H1 (cell line): ENCODE results near the gene CNOT2. TPM values are rescaled to one million over a fixed set of nuclear protein-coding genes. Genes with fewer than 3 reads are reported as not detected.

Experiments
- CTCF ChIA-PET: fragments of 300-600 bp; sonication (Branson Sonifier 250); formaldehyde crosslinking; loops from one replicate; lab custom pipeline; 2021; ENCODE audit not compliant: partially characterized antibody; lab: Charles Lee
- POLR2A ChIA-PET: fragments of 300-600 bp; sonication (Branson Sonifier 250); formaldehyde crosslinking; loops from one replicate; lab custom pipeline; 2021; ENCODE audit warnings: inconsistent platforms; ENCODE audit not compliant: partially characterized antibody; lab: Charles Lee
- DNase-seq, 2 experiments: peaks; one replicate each; pipeline versions ENCODE4 v3.0.0 to v3.0.0-alpha.2; 2010 to 2022; ENCODE audit warnings: low spot score in 2 of 2, low read depth in 1 of 2, mixed read lengths in 1 of 2
- FAIRE-seq: peaks from 2 replicates; lab custom pipeline; 2011; peaks lifted over from hg19 to GRCh38; lab: Jason Lieb, UNC
- H2AFZ ChIP-seq: 2 replicates; pipeline ENCODE4 v1.8.1; 2012; ENCODE audit warnings: low read length, inconsistent platforms
- H2AK5ac ChIP-seq: 2 replicates; pipeline ENCODE4 v1.6.1; 2013; ENCODE audit warnings: low read depth, low read length
- H2BK120ac ChIP-seq: replicated peaks from 2 replicates; pipeline ENCODE3; 2013; ENCODE audit warnings: low read depth, low read length, inconsistent platforms
- H2BK12ac ChIP-seq: 2 replicates; pipeline ENCODE4 v1.6.1; 2013; ENCODE audit warnings: low read depth, low read length
- H2BK15ac ChIP-seq: 2 replicates; pipeline ENCODE4 v1.6.1; 2013; ENCODE audit warnings: low read length
- H2BK20ac ChIP-seq: 2 replicates; pipeline ENCODE4 v1.6.1; 2013; ENCODE audit warnings: low read length
- H2BK5ac ChIP-seq: 2 replicates; pipeline ENCODE4 v1.6.1; 2013; ENCODE audit warnings: low read depth, low read length
- H3K14ac ChIP-seq: 2 replicates; pipeline ENCODE4 v1.6.1; 2013; ENCODE audit warnings: inconsistent platforms; ENCODE audit not compliant: insufficient read length
- H3K18ac ChIP-seq: 2 replicates; pipeline ENCODE4 v1.6.1; 2013; ENCODE audit warnings: low read length; ENCODE audit errors: extremely low read depth
- H3K23ac ChIP-seq: 2 replicates; pipeline ENCODE4 v1.6.1; 2013; ENCODE audit warnings: inconsistent platforms; ENCODE audit not compliant: insufficient read length
- H3K23me2 ChIP-seq: 2 replicates; pipeline ENCODE4 v1.6.1; 2013; ENCODE audit warnings: low read depth, low read length
- H3K27ac ChIP-seq: 2 replicates; pipeline ENCODE4 v1.6.1; 2011; ENCODE audit warnings: low read depth, low read length, inconsistent platforms
- H3K27me3 ChIP-seq, 4 experiments: replicated peaks in 1 of 4; 1 replicate in 1 of 4; 2 replicates in 3 of 4; pipeline versions ENCODE4 v1.6.1 to v1.8.1; 2011 to 2013; ENCODE audit warnings: low read length in 3 of 4, mild to moderate bottlenecking in 3 of 4, inconsistent platforms in 2 of 4, mixed read lengths in 2 of 4, moderate library complexity in 1 of 4; ENCODE audit not compliant: control insufficient read depth in 3 of 4, insufficient read depth in 3 of 4; ENCODE audit errors: extremely low read depth in 1 of 4
- H3K36me3 ChIP-seq, 4 experiments: 2 replicates each; pipeline versions ENCODE4 v1.6.1 to v1.8.1; 2011 to 2013; ENCODE audit warnings: mild to moderate bottlenecking in 4 of 4, low read length in 3 of 4, moderate library complexity in 2 of 4, control low read depth in 1 of 4, inconsistent platforms in 1 of 4; ENCODE audit not compliant: insufficient read depth in 4 of 4, control insufficient read depth in 2 of 4
- H3K4ac ChIP-seq: replicated peaks from 2 replicates; pipeline ENCODE3; 2013; ENCODE audit warnings: low read length, low read depth, mixed read lengths, inconsistent platforms; ENCODE audit not compliant: insufficient read length
- H3K4me1 ChIP-seq, 4 experiments: replicated peaks in 1 of 4; 1 replicate in 1 of 4; 2 replicates in 3 of 4; pipeline versions ENCODE4 v1.6.1 to v1.8.1; 2011 to 2013; ENCODE audit warnings: low read length in 3 of 4, inconsistent platforms in 2 of 4, mixed read lengths in 1 of 4; ENCODE audit not compliant: insufficient read depth in 4 of 4, control insufficient read depth in 3 of 4
- H3K4me2 ChIP-seq, 2 experiments: 2 replicates each; pipeline versions ENCODE4 v1.6.1 to v1.8.1; 2011 to 2013; ENCODE audit warnings: low read depth in 2 of 2, low read length in 2 of 2, control low read depth in 1 of 2, inconsistent platforms in 1 of 2, mild to moderate bottlenecking in 1 of 2; ENCODE audit not compliant: insufficient read depth in 1 of 2
- H3K4me3 ChIP-seq, 4 experiments: fragments of 200-600, 300-600 bp in 1 of 4; sonication (generic), shearing (Covaris generic), sonication (Bioruptor Twin) in 1 of 4; 2 replicates each; pipeline versions ENCODE4 v1.5.1 to v1.8.1; 2011 to 2016; ENCODE audit warnings: low read length in 4 of 4, low read depth in 3 of 4, control low read depth in 2 of 4, inconsistent platforms in 2 of 4, mild to moderate bottlenecking in 2 of 4, mixed read lengths in 1 of 4, moderate library complexity in 1 of 4; ENCODE audit not compliant: insufficient read depth in 2 of 4; ENCODE audit errors: extremely low read depth in 1 of 4
- H3K56ac ChIP-seq: replicated peaks from 2 replicates; pipeline ENCODE3; 2013; ENCODE audit warnings: low read depth, mild to moderate bottlenecking, mixed read lengths, low read length, inconsistent platforms; ENCODE audit not compliant: insufficient read length
- H3K79me1 ChIP-seq: 2 replicates; pipeline ENCODE4 v1.6.1; 2013; ENCODE audit warnings: low read depth, low read length, control low read depth
- H3K79me2 ChIP-seq, 2 experiments: 2 replicates each; pipeline versions ENCODE4 v1.6.1 to v1.8.1; 2012 to 2013; ENCODE audit warnings: low read length in 2 of 2, mild to moderate bottlenecking in 2 of 2, inconsistent platforms in 1 of 2; ENCODE audit not compliant: insufficient read depth in 2 of 2, control insufficient read depth in 1 of 2
- H3K9ac ChIP-seq, 4 experiments: replicated peaks in 1 of 4; 1 replicate in 1 of 4; 2 replicates in 3 of 4; pipeline versions ENCODE4 v1.6.1 to v1.8.1; 2011 to 2013; ENCODE audit warnings: low read depth in 3 of 4, low read length in 3 of 4, control low read depth in 2 of 4, mild to moderate bottlenecking in 2 of 4, moderate library complexity in 2 of 4, inconsistent platforms in 1 of 4; ENCODE audit errors: extremely low read depth in 1 of 4
- H3K9me3 ChIP-seq, 2 experiments: 2 replicates each; pipeline versions ENCODE4 v1.6.1 to v1.8.1; 2012 to 2013; ENCODE audit warnings: mild to moderate bottlenecking in 2 of 2, moderate library complexity in 2 of 2, control low read depth in 1 of 2, inconsistent platforms in 1 of 2, low read depth in 1 of 2, low read length in 1 of 2, mixed read lengths in 1 of 2; ENCODE audit not compliant: insufficient read depth in 2 of 2
- H4K20me1 ChIP-seq, 2 experiments: replicated peaks in 1 of 2; 2 replicates each; pipeline versions ENCODE3 to v1.8.1; 2011 to 2013; ENCODE audit warnings: inconsistent platforms in 2 of 2, low read length in 2 of 2, mild to moderate bottlenecking in 1 of 2; ENCODE audit not compliant: insufficient read depth in 2 of 2, control insufficient read depth in 1 of 2
- H4K5ac ChIP-seq: 2 replicates; pipeline ENCODE4 v1.6.1; 2013; ENCODE audit warnings: low read length, low read depth, mixed read lengths, inconsistent platforms; ENCODE audit not compliant: insufficient read length
- H4K8ac ChIP-seq: 2 replicates; pipeline ENCODE4 v1.8.0; 2013; ENCODE audit warnings: mild to moderate bottlenecking, moderate library complexity, low read length, inconsistent platforms; ENCODE audit not compliant: insufficient read depth; ENCODE audit errors: extremely low read depth
- H4K91ac ChIP-seq: replicated peaks from 2 replicates; pipeline ENCODE3; 2013; ENCODE audit warnings: low read length, mixed read lengths, inconsistent platforms; ENCODE audit not compliant: insufficient read length
- BCL11A ChIP-seq, 2 experiments: IDR thresholded peaks; one replicate each; pipeline ENCODE4 v1.6.1; 2011; ENCODE audit warnings: low read depth in 2 of 2, low read length in 2 of 2, mild to moderate bottlenecking in 2 of 2
- CHD2 ChIP-seq: IDR thresholded peaks from 2 replicates; pipeline ENCODE4 v1.6.1; 2012; ENCODE audit warnings: low read length, improper control_type of control experiment
- EP300 ChIP-seq, 2 experiments: IDR thresholded peaks; 1 replicate in 1 of 2; 2 replicates in 1 of 2; pipeline ENCODE4 v1.6.1; 2011 to 2012; ENCODE audit warnings: low read depth in 2 of 2, low read length in 2 of 2, mild to moderate bottlenecking in 2 of 2, borderline replicate concordance in 1 of 2, inconsistent platforms in 1 of 2, moderate library complexity in 1 of 2
- EZH2 ChIP-seq: fragments of 200-600 bp; sonication (generic); IDR thresholded peaks from 2 replicates; pipeline ENCODE4 v1.7.1; 2012; ENCODE audit warnings: low read depth, mild to moderate bottlenecking, moderate library complexity, low read length, inconsistent platforms; ENCODE audit not compliant: severe bottlenecking
- HDAC2 ChIP-seq, 2 experiments: fragments of 300-600 bp in 1 of 2; sonication (generic) in 1 of 2; IDR thresholded peaks; 2 replicates each; pipeline ENCODE4 v1.6.1; 2011 to 2012; ENCODE audit warnings: low read depth in 2 of 2, low read length in 2 of 2, mild to moderate bottlenecking in 2 of 2, moderate library complexity in 2 of 2, borderline replicate concordance in 1 of 2, inconsistent platforms in 1 of 2
- POLR2A ChIP-seq, 2 experiments: IDR thresholded peaks; 1 replicate in 1 of 2; 2 replicates in 1 of 2; pipeline ENCODE4 v1.6.1; 2011; ENCODE audit warnings: low read depth in 2 of 2, low read length in 2 of 2, mild to moderate bottlenecking in 2 of 2; ENCODE audit errors: control extremely low read depth in 1 of 2
- RBBP5 ChIP-seq: IDR thresholded peaks from 2 replicates; pipeline ENCODE4 v1.7.1; 2012; ENCODE audit warnings: low read depth, mild to moderate bottlenecking, inconsistent platforms, low read length, moderate library complexity, borderline replicate concordance
- SP1 ChIP-seq: IDR thresholded peaks from 2 replicates; pipeline ENCODE4 v1.6.1; 2011; ENCODE audit warnings: low read depth, low read length
- SUZ12 ChIP-seq: fragments of 200-600 bp; sonication (generic); IDR thresholded peaks from 2 replicates; pipeline ENCODE4 v1.6.1; 2012; ENCODE audit warnings: mild to moderate bottlenecking, inconsistent platforms, low read length, moderate library complexity, mixed read lengths
- TAF1 ChIP-seq: IDR thresholded peaks from 2 replicates; pipeline ENCODE4 v1.6.1; 2011; ENCODE audit warnings: mild to moderate bottlenecking, low read depth, low read length
- ZNF274 ChIP-seq: IDR thresholded peaks from 2 replicates; pipeline ENCODE4 v1.7.0; 2012; ENCODE audit warnings: low read length, borderline replicate concordance; ENCODE audit errors: extremely low read depth
- WGBS, 2 experiments: shearing (Covaris generic) in 1 of 2; methylation state at CpG; one replicate each; pipeline versions ENCODE4 v1.1.6 to v1.1.7; 2013 to 2015; ENCODE audit warnings: low lambda C conversion rate in 2 of 2, mixed read lengths in 2 of 2, inconsistent platforms in 1 of 2, low coverage in 1 of 2, missing lambda C conversion rate in 1 of 2; ENCODE audit not compliant: insufficient replicate concordance in 2 of 2, insufficient coverage in 1 of 2, insufficient read length in 1 of 2; ENCODE audit errors: extremely low coverage in 1 of 2, missing lambda C conversion rate in 1 of 2; 5-methylcytosine and 5-hydroxymethylcytosine counted together
- polyA plus RNA-seq, 7 experiments: library from polyadenylated mRNA; depleted of rRNA in 3 of 7; stranded (reverse) in 5 of 7; unstranded in 2 of 7; fragments of >200 nt in 5 of 7; fragments of 200-250 nt in 2 of 7; gene quantifications; 1 replicate in 5 of 7; 2 replicates in 1 of 7; 4 replicates in 1 of 7; pipeline versions ENCODE4 v1.2.1 to v1.2.3, GENCODE V29; 2011 to 2013; ENCODE audit warnings: missing spikeins in 2 of 7, mixed read lengths in 2 of 7
- total RNA-seq: library from RNA; stranded (reverse); fragmentation: NEBNext Ultra II Directional; extraction: Animal tissue kit (Norgen Biotek cat#: 25700); gene quantifications from 2 replicates; pipeline ENCODE4 v1.2.1, GENCODE V29; 2021
- TF ChIP-seq, protein P1 (sequence below): IDR thresholded peaks from 2 replicates; pipeline ENCODE4 v1.6.1; 2012; ENCODE audit warnings: inconsistent platforms

The CNOT2 gene
- total and polyA plus RNA-seq, 2 of the 8 experiments (the other 6 are each of a cell fraction or from before 2014, with no cell fraction given), result 61.2 to 64.8 TPM

DNA sequence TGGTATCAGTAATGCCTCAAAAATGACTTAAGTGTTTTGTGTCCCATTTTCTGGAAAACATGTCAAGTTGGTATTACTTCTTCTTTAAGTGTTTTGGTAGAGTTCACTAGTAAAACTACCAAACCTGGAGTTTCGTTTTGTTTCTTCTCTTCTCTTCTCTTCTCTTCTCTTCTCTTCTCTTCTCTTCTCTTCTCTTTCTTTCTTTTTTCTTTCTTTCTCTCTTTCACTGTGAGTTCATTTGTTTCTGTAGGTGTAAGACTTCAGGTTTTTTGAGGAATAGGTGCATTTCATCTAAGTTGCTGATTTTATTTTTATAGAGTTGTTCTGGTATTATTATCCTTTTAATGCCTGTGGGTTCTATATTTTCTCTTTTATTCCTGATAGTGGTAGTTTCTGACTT is 21.9 kb downstream of the CNOT2 start:
- no peaks in the 10 kb centered on the region for H3K27me3 ChIP-seq
- CTCF ChIA-PET, result no interaction called here
- TF ChIP-seq ZNF274 (no peak), EP300 (IDR thresholded peaks at IDR 0.05; ENCODE audit: borderline replicate concordance in 1 of 2, low read depth in 2 of 2, low read length in 2 of 2) (no peak), SUZ12 (no peak), BCL11A (IDR thresholded peaks at IDR 0.05; ENCODE audit: low read depth in 2 of 2, low read length in 2 of 2) (no peak), POLR2A (IDR thresholded peaks at IDR 0.05; ENCODE audit: control extremely low read depth in 1 of 2, low read depth in 2 of 2, low read length in 2 of 2) (no peak), SP1 (no peak), RBBP5 (no peak), HDAC2 (IDR thresholded peaks at IDR 0.05; ENCODE audit: borderline replicate concordance in 1 of 2, low read depth in 2 of 2, low read length in 2 of 2) (no peak), EZH2 (no peak), TAF1 (no peak), CHD2 (no peak)
- TF ChIP-seq, protein P1, sequence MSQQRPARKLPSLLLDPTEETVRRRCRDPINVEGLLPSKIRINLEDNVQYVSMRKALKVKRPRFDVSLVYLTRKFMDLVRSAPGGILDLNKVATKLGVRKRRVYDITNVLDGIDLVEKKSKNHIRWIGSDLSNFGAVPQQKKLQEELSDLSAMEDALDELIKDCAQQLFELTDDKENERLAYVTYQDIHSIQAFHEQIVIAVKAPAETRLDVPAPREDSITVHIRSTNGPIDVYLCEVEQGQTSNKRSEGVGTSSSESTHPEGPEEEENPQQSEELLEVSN, result no peak

More for the DNA sequence above, 21.9 kb downstream of the CNOT2 start:
- no peak overlapping the region for H3K4me3 ChIP-seq
- no peak overlapping the region for H2BK15ac ChIP-seq
- no peak overlapping the region for H2BK20ac ChIP-seq
- no peak overlapping the region for H3K56ac ChIP-seq
- no peaks in the 10 kb centered on the region for H3K9me3 ChIP-seq
- H3K27ac ChIP-seq, result no peak overlapping the region
- peaks cover 5 to 97% of the 10 kb centered on the region in 2 experiments; a peak in 3 of 4 replicates for H3K79me2 ChIP-seq
- WGBS, 2 experiments, result 82% methylated on average over 1 of the region's 1 CpG; no CpG with 5 or more reads in 1 of the 2 experiments
- no peak overlapping the region for H4K5ac ChIP-seq
- DNase-seq, result no peak
- H3K23ac ChIP-seq, result no peak overlapping the region
- no peak overlapping the region for H2BK120ac ChIP-seq
- no peak for FAIRE-seq
- H3K4me1 ChIP-seq, result peaks cover 0 to 9% (median 4%) of the 10 kb centered on the region in 4 experiments; a peak in 3 of 7 replicates
- no peak overlapping the region for H2AK5ac ChIP-seq
- no peaks in the 10 kb centered on the region; a peak in 1 of 8 replicates for H3K36me3 ChIP-seq
- no peak overlapping the region for H2AFZ ChIP-seq
- POLR2A ChIA-PET, result no interaction called here
- H3K4ac ChIP-seq, result no peak overlapping the region
- H3K14ac ChIP-seq, result no peak overlapping the region
- H4K8ac ChIP-seq, result no peak overlapping the region
- no peak overlapping the region for H2BK5ac ChIP-seq
- no peaks in the 10 kb centered on the region for H3K23me2 ChIP-seq
- peaks cover 3% of the 10 kb centered on the region for H3K79me1 ChIP-seq
- H3K18ac ChIP-seq, result no peak overlapping the region
- H3K4me2 ChIP-seq, result no peak overlapping the region
- peaks cover 0 to 5% of the 10 kb centered on the region in 2 experiments for H4K20me1 ChIP-seq
- no peak overlapping the region for H2BK12ac ChIP-seq
- no peak overlapping the region for H4K91ac ChIP-seq
- H3K9ac ChIP-seq, result no peak overlapping the region
